Measurements from ENCODE around the gene SVBP.

GRCh38 chr1:42835422-42835821, 18.2 kb upstream of the SVBP start:
- TF ChIP-seq CTCF (conservative IDR thresholded peaks at IDR 0.05; ENCODE audit: low read length) (no peak), EZH2phosphoT487 (IDR thresholded peaks at IDR 0.05; ENCODE audit: borderline replicate concordance) (no peak)

Measured in Loucy (cell line).